ENCODE data around the gene SYNE2.

DNA sequence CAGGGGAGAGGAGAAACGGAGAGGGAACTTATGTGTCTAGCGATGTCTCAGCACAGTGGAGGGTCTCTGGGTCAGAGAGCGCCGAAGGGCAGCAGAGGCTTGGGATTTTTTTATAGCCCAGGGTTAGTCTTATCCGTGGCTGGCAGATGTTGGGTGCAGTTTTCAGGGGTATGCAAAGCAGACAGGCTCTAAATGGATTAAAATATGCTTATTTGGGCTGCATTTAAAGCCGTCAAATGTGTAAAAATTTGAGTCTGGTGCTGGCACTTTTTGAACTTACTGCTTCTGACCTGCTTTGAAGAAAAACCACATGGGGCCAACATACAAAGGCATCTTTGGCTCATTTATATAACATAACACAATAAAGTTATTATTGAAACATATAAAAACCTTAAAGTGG, 262.6 kb downstream of the SYNE2 start:
- TF ChIP-seq, protein P1, sequence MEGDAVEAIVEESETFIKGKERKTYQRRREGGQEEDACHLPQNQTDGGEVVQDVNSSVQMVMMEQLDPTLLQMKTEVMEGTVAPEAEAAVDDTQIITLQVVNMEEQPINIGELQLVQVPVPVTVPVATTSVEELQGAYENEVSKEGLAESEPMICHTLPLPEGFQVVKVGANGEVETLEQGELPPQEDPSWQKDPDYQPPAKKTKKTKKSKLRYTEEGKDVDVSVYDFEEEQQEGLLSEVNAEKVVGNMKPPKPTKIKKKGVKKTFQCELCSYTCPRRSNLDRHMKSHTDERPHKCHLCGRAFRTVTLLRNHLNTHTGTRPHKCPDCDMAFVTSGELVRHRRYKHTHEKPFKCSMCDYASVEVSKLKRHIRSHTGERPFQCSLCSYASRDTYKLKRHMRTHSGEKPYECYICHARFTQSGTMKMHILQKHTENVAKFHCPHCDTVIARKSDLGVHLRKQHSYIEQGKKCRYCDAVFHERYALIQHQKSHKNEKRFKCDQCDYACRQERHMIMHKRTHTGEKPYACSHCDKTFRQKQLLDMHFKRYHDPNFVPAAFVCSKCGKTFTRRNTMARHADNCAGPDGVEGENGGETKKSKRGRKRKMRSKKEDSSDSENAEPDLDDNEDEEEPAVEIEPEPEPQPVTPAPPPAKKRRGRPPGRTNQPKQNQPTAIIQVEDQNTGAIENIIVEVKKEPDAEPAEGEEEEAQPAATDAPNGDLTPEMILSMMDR (IDR thresholded peaks at IDR 0.05): no peak
- TF ChIP-seq, protein P2, sequence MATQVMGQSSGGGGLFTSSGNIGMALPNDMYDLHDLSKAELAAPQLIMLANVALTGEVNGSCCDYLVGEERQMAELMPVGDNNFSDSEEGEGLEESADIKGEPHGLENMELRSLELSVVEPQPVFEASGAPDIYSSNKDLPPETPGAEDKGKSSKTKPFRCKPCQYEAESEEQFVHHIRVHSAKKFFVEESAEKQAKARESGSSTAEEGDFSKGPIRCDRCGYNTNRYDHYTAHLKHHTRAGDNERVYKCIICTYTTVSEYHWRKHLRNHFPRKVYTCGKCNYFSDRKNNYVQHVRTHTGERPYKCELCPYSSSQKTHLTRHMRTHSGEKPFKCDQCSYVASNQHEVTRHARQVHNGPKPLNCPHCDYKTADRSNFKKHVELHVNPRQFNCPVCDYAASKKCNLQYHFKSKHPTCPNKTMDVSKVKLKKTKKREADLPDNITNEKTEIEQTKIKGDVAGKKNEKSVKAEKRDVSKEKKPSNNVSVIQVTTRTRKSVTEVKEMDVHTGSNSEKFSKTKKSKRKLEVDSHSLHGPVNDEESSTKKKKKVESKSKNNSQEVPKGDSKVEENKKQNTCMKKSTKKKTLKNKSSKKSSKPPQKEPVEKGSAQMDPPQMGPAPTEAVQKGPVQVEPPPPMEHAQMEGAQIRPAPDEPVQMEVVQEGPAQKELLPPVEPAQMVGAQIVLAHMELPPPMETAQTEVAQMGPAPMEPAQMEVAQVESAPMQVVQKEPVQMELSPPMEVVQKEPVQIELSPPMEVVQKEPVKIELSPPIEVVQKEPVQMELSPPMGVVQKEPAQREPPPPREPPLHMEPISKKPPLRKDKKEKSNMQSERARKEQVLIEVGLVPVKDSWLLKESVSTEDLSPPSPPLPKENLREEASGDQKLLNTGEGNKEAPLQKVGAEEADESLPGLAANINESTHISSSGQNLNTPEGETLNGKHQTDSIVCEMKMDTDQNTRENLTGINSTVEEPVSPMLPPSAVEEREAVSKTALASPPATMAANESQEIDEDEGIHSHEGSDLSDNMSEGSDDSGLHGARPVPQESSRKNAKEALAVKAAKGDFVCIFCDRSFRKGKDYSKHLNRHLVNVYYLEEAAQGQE (IDR thresholded peaks at IDR 0.05; ENCODE audit: insufficient read depth in 1 of 2, low read depth in 2 of 2, low read length in 1 of 2): no peak
- TF ChIP-seq SIN3A (IDR thresholded peaks at IDR 0.05; ENCODE audit: borderline replicate concordance, insufficient read depth, low read depth, low read length) (no peak), TCF7L2 (IDR thresholded peaks at IDR 0.05; ENCODE audit: low read depth, low read length) (no peak)

Measured in Panc1 (cell line).